HepG2 (cell line): ENCODE measurements around the gene HOXA9. TPM values are rescaled to one million over a fixed set of nuclear protein-coding genes. Genes with fewer than 3 reads are reported as not detected.
A peak's percentile ranks its signal among the peaks of the same experiment; 100 is the strongest.

Source experiments
- BCL3 ChIP-seq: sonication (generic); formaldehyde crosslinking; IDR thresholded peaks from 2 replicates; pipeline ENCODE4 v1.5.1; 2020; ENCODE audit warnings: mild to moderate bottlenecking, missing genetic modification reagents, moderate library complexity
- CERS6 ChIP-seq: sonication (generic); formaldehyde crosslinking; IDR thresholded peaks from 2 replicates; pipeline ENCODE4 v1.5.0; 2020; ENCODE audit warnings: missing genetic modification reagents
- HNF1B ChIP-seq: sonication (generic); formaldehyde crosslinking; IDR thresholded peaks from 2 replicates; pipeline ENCODE4 v1.5.1; 2020; ENCODE audit warnings: mild to moderate bottlenecking, moderate library complexity, missing genetic modification reagents
- HOXD1 ChIP-seq: sonication (generic); formaldehyde crosslinking; IDR thresholded peaks from 2 replicates; pipeline ENCODE4 v1.5.0; 2020; ENCODE audit warnings: missing genetic modification reagents
- MATR3 ChIP-seq: sonication (generic); formaldehyde crosslinking; IDR thresholded peaks from 2 replicates; pipeline ENCODE4 v1.4.0; 2020; ENCODE audit warnings: missing genetic modification reagents
- MEIS2 ChIP-seq: sonication (generic); formaldehyde crosslinking; IDR thresholded peaks from 2 replicates; pipeline ENCODE4 v1.9.0; 2021; ENCODE audit warnings: mild to moderate bottlenecking, missing genetic modification reagents
- PRDM15 ChIP-seq: sonication (generic); formaldehyde crosslinking; IDR thresholded peaks from 2 replicates; pipeline ENCODE4 v1.4.0; 2020; ENCODE audit warnings: missing genetic modification reagents
- SALL1 ChIP-seq: sonication (generic); formaldehyde crosslinking; IDR thresholded peaks from 2 replicates; pipeline ENCODE4 v1.8.0; 2022; ENCODE audit warnings: mild to moderate bottlenecking, missing genetic modification reagents
- SMC3 ChIP-seq: IDR thresholded peaks from 2 replicates; pipeline ENCODE4 v1.6.1; 2011; ENCODE audit warnings: low read length, improper control_type of control experiment
- SNAPC4 ChIP-seq: sonication (generic); formaldehyde crosslinking; IDR thresholded peaks from 2 replicates; pipeline ENCODE4 v1.4.0; 2020; ENCODE audit warnings: mild to moderate bottlenecking, missing genetic modification reagents
- STAG1 ChIP-seq: sonication (generic); formaldehyde crosslinking; IDR thresholded peaks from 2 replicates; pipeline ENCODE4 v1.4.0; 2020; ENCODE audit warnings: missing genetic modification reagents
- ZMYM4 ChIP-seq: sonication (generic); formaldehyde crosslinking; IDR thresholded peaks from 2 replicates; pipeline ENCODE4 v1.8.1; 2023; ENCODE audit warnings: mild to moderate bottlenecking, missing genetic modification reagents
- ZNF431 ChIP-seq: sonication (generic); formaldehyde crosslinking; IDR thresholded peaks from 2 replicates; pipeline ENCODE4 v1.9.0; 2022; ENCODE audit warnings: missing genetic modification reagents, low read depth, mild to moderate bottlenecking, borderline replicate concordance
- ZNF546 ChIP-seq: sonication (generic); formaldehyde crosslinking; conservative IDR thresholded peaks from 2 replicates; pipeline ENCODE4 v1.8.1; 2023; ENCODE audit warnings: mild to moderate bottlenecking, missing genetic modification reagents
- ZNF605 ChIP-seq: sonication (generic); formaldehyde crosslinking; IDR thresholded peaks from 2 replicates; pipeline ENCODE4 v1.8.0; 2022; ENCODE audit warnings: mild to moderate bottlenecking, missing genetic modification reagents
- ZSCAN31 ChIP-seq: sonication (generic); formaldehyde crosslinking; IDR thresholded peaks from 2 replicates; pipeline ENCODE4 v1.5.0; 2020; ENCODE audit warnings: low read depth, mild to moderate bottlenecking, missing genetic modification reagents
- polyA plus RNA-seq, 8 experiments: library from polyadenylated mRNA; depleted of rRNA in 3 of 8; stranded (reverse) in 7 of 8; unstranded in 1 of 8; fragments of >200 nt; fragmentation: Illumina TruSeq in 4 of 8; extraction: Trizol in 4 of 8; gene quantifications; 2 replicates each; pipeline versions ENCODE4 v1.2.1 to v1.2.3, GENCODE V29; 2011 to 2016; ENCODE audit warnings: low read depth in 4 of 8, missing spikeins in 1 of 8, mixed read lengths in 1 of 8; ENCODE audit not compliant: insufficient read depth in 1 of 8
- total RNA-seq, 5 experiments: library from RNA; depleted of rRNA; stranded (reverse); fragments of >200 nt; fragmentation: Illumina TruSeq; extraction: Trizol; gene quantifications; 2 replicates each; pipeline ENCODE4 v1.2.3, GENCODE V29; 2016; ENCODE audit warnings: low read depth in 1 of 5

HOXA9 gene
- total and polyA plus RNA-seq, 2 of the 13 experiments (the other 11 are each of a cell fraction or from before 2014, with no cell fraction given) = not detected

GRCh38 chr7:27160546-27161213 is 4.7 kb downstream of the HOXA9 start (continued):
- TF ChIP-seq CERS6 (CRISPR knock-in tag) (no peak), ZSCAN31 (0 out of 2 replicates have a peak, but pooled peaks have one; percentile 80), MATR3 (no peak), ZNF431 (CRISPR knock-in tag) (no peak), SMC3 (peak; percentile 39; the same call in 1 of the 2 replicates), BCL3 (CRISPR knock-in tag) (0 out of 2 replicates have a peak, but pooled peaks have one; percentile 67), HOXD1 (CRISPR knock-in tag) (no peak), ZNF605 (peak; percentile 69; the same call in 1 of the 2 replicates), ZMYM4 (CRISPR knock-in tag) (0 out of 2 replicates have a peak, but pooled peaks have one; percentile 26), SNAPC4 (0 out of 2 replicates have a peak, but pooled peaks have one; percentile 61), SALL1 (CRISPR knock-in tag) (peak; percentile 81), STAG1 (CRISPR knock-in tag) (peak; percentile 96), ZNF546 (CRISPR knock-in tag) (0 out of 2 replicates have a peak, but pooled peaks have one; percentile 55), HNF1B (CRISPR knock-in tag) (peak; percentile 40; the same call in 1 of the 2 replicates), MEIS2 (CRISPR knock-in tag) (peak; percentile 57; the same call in 1 of the 2 replicates), PRDM15 (no peak)
